VCaP (cell line): Measurements from ENCODE around the gene YBEY.

ENCODE experiments used
- H3K27ac ChIP-seq: fragments of 450-650 bp; 2 replicates; pipeline ENCODE4 v1.5.1; 2017
- TF ChIP-seq, protein P1 (sequence below): fragments of 450-650 bp; conservative IDR thresholded peaks from 2 replicates; pipeline ENCODE4 v1.5.1; 2017; ENCODE audit warnings: mild to moderate bottlenecking, moderate library complexity

The YBEY gene

DNA sequence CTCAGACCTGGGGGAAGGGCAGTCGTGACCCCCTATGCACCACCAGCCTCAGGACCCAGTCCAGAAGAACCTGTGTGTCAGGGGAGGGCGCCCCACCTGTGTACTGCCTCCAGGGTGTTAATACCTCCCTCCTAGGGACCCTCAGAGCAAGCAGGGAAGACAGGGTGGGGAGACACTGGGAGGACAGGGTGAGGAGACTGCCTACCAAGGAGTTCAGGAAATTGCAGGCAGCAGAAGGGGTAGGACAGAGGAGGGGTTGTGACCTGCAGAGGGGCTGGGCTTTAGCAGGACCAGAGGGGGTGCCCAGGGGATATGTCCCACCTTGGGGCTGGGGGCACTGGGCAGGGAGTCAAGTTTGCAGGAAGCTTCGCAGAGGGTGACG lies 32.3 kb downstream of the YBEY start:
- peak overlapping the region; percentile 66 for H3K27ac ChIP-seq

DNA sequence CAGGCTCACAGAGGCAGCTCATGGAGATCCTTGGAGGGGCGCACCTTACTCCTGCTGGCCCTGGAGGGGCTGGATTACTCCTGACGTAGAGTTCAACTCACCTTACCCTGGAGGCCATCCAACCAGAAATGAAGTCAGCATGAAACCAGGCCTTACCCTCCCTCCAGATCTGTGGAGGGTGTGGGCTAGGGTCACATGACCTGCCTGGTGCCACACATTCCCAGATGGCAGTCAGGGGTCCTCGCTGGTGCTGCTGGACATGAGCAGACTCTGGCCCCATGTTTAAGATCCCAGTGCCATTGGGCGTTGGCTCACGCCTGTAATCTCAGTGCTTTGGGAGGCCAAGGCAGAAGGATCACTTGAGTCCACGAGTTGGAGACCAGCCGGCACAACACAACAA lies 33.0 kb downstream of the YBEY start:
- peak overlapping the region; percentile 66; the same call in 1 of the 2 replicates for H3K27ac ChIP-seq
- TF ChIP-seq, protein P1, sequence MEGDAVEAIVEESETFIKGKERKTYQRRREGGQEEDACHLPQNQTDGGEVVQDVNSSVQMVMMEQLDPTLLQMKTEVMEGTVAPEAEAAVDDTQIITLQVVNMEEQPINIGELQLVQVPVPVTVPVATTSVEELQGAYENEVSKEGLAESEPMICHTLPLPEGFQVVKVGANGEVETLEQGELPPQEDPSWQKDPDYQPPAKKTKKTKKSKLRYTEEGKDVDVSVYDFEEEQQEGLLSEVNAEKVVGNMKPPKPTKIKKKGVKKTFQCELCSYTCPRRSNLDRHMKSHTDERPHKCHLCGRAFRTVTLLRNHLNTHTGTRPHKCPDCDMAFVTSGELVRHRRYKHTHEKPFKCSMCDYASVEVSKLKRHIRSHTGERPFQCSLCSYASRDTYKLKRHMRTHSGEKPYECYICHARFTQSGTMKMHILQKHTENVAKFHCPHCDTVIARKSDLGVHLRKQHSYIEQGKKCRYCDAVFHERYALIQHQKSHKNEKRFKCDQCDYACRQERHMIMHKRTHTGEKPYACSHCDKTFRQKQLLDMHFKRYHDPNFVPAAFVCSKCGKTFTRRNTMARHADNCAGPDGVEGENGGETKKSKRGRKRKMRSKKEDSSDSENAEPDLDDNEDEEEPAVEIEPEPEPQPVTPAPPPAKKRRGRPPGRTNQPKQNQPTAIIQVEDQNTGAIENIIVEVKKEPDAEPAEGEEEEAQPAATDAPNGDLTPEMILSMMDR, result no peak

More for the DNA sequence above, 32.3 kb downstream of the YBEY start:
- TF ChIP-seq, protein P1, result no peak

DNA sequence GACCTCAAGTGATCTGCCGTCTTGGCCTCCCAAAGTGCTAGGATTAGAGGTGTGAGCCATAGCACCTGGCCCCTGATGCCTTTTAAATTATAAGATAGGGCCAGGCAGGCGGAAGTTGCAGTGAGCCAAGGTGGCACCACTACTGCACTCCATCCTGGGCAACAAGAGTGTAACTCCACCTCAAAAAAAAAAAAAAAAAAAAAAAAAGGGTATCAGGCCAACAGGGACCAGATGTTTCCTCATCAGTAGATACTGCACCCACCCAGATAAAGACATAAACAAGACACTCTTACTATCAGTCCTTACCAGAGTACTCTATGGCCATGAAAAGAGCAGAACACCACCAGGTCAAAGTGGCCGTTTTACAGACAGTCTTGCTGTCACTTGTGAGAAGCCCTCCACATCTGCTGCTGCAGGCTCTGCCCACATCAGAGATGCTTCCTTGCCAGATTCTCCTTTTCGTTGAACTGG lies 34.2 kb downstream of the YBEY start:
- no peak overlapping the region for H3K27ac ChIP-seq
- TF ChIP-seq, protein P1, result no peak

DNA sequence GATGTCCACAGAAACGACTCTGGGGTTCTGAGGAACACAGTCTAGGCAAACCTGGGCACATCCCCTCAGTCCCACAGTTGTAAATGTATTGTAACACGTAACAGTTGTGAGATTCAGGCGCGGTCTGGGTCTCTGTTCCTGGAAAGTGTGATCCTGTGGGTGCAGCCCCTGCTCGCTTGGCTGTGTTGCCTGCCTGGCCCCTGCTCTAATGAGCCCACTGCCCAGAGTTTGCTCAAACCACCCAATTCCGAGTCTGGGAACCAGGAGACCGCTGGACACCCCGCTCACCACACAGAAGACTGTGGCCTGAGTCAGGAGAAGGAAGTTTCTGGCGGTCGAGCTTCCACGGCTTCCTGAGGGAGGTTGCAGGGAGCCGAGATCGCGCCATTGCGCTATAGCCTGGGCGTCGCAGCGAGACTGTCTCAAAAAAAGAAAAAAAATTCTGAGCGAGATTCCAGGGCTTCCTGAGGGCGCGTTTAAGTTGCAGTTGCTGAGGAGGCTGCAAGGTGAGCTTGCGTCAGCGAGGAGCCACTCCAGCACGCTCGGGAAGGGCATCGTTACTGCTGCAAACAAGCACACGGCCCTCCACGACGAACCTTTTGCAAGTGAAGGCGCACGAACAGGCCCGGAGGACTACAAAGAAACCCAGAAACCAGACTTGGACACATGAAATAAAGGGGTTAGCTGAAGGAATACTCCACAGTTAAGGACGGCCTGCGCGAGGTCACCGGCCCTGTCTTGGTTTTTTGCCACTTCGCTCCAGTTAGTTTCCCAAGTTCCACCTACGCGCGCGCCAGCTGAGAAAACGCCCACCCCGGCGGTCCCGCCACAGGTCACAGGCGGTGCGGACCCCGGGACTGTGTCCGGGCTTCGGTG lies 36.4 kb downstream of the YBEY start:
- H3K27ac ChIP-seq, result peak overlapping the region; percentile 99

DNA sequence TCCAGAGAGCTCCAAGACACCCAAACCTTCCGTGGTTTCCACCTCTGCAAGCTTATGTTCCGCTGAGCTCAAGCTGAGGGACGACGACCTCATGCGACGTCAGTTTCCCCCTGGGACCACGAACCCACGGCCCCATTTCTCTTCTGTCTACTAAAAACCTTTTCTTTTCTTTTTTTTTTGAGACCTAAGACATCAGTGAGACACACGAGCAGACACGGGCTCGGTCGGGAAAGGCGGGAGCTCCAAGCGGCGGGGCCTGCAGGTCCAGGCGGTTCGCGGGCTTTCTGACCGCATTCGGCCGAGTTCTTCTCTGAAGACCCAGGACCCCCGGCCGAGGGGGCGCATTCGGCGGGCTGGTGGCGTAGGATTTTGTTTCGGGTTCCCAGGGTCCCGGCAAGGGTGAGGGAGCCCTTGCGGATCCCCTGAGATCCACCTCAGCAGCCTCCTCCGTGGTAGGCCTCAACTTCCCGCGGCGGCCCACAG lies 37.1 kb downstream of the YBEY start:
- peak overlapping the region; percentile 99 for H3K27ac ChIP-seq
- TF ChIP-seq, protein P1, result no peak

More for the DNA sequence above, 36.4 kb downstream of the YBEY start:
- TF ChIP-seq, protein P1, result no peak

DNA sequence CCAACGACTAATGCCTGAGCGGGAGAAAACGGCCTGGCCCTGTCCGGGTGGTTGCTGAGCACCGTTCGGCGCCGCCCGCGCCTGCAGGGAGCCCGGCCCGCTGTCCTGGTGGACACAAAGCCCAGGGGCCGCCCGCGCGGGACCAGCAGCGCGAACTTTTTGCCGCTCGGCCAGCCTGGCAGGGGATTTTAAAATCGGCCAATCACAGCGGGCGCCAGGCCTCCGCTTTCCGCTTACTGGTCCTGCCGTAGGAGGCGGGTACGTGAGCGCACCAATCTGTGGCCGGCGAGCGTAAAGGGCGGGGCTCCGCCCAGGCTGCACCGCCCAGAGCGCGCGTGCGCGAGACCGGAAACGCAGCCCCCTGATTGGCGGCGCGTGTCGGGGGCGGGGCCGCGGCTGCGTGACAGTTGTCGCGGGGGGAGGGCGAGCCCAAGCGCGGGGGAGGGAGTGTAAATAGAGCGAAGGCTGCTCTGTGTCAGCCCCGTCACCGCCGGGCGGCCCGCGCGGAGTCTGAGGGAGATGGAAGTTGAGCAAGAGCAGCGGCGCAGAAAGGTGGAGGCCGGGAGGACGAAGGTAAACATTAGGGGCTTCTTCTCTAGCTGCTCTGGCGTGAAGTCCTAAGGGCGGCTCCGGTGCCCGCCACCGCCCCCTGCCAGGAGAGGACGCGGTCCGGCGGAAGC lies 37.7 kb downstream of the YBEY start, which contains the start of the genes C21orf58 and PCNT:
TSS of gene C21orf58 (minus strand) at position 161 of the 680 bp plus-strand sequence. CDS start 1,132 bp downstream, outside the sequence.
TSS of gene PCNT (plus strand) at position 447 of the 680 bp plus-strand sequence. CDS start at position 520, 73 bp downstream.
- TF ChIP-seq, protein P1, result no peak
- H3K27ac ChIP-seq, result peak within 1 kb of the TSS; percentile 99
